ENCODE measurements around the gene ARG2.

- TF ChIP-seq, protein P1, sequence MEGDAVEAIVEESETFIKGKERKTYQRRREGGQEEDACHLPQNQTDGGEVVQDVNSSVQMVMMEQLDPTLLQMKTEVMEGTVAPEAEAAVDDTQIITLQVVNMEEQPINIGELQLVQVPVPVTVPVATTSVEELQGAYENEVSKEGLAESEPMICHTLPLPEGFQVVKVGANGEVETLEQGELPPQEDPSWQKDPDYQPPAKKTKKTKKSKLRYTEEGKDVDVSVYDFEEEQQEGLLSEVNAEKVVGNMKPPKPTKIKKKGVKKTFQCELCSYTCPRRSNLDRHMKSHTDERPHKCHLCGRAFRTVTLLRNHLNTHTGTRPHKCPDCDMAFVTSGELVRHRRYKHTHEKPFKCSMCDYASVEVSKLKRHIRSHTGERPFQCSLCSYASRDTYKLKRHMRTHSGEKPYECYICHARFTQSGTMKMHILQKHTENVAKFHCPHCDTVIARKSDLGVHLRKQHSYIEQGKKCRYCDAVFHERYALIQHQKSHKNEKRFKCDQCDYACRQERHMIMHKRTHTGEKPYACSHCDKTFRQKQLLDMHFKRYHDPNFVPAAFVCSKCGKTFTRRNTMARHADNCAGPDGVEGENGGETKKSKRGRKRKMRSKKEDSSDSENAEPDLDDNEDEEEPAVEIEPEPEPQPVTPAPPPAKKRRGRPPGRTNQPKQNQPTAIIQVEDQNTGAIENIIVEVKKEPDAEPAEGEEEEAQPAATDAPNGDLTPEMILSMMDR (IDR thresholded peaks at IDR 0.05) = no peak
- TF ChIP-seq POLR2A (IDR thresholded peaks at IDR 0.05) = peak; percentile 60 to 84
Measured at GRCh38 chr14:67694791-67695393, 75.2 kb downstream of the ARG2 start.

Measured in Peyer's patch (tissue), 4 donors.